Transverse colon (tissue), 4 donors: ENCODE data around the gene CATSPERD. TPM values are rescaled to one million over a fixed set of nuclear protein-coding genes. Genes with fewer than 3 reads are reported as not detected.

Experiments used
- DNase-seq: peaks from one replicate; pipeline ENCODE4 v3.0.0-alpha.2; 2019
- H3K27ac ChIP-seq, 4 donors: fragments of 200-600 bp; sonication (generic); 2 replicates each; pipeline ENCODE4 v1.5.1; 2016 to 2018; ENCODE audit warnings: inconsistent platforms in 4 of 4
- H3K27me3 ChIP-seq: fragments of 200-600 bp; sonication (generic); 2 replicates; pipeline ENCODE4 v1.5.1; 2017; ENCODE audit warnings: inconsistent platforms
- H3K36me3 ChIP-seq, 4 donors: fragments of 200-600 bp; sonication (generic); 2 replicates each; pipeline ENCODE4 v1.5.1; 2017 to 2019; ENCODE audit warnings: inconsistent platforms in 4 of 4
- H3K4me1 ChIP-seq, 4 donors: fragments of 200-600 bp; sonication (generic); 2 replicates each; pipeline ENCODE4 v1.5.1; 2017 to 2020; ENCODE audit warnings: inconsistent platforms in 4 of 4
- H3K4me3 ChIP-seq, 4 donors: fragments of 200-600 bp; sonication (generic); 1 replicate in 1 of 4; 2 replicates in 3 of 4; pipeline versions ENCODE4 v1.5.1 to v1.6.1; 2017 to 2019; ENCODE audit warnings: inconsistent platforms in 4 of 4
- H3K9me3 ChIP-seq, 2 donors: fragments of 200-600 bp; sonication (generic); 2 replicates each; pipeline ENCODE4 v1.5.1; 2017 to 2019; ENCODE audit warnings: inconsistent platforms in 2 of 2
- CTCF ChIP-seq, 5 experiments: fragments of 200-600 bp in 3 of 5; fragments of 450-650 bp in 2 of 5; sonication (generic) in 3 of 5; IDR thresholded peaks; 1 replicate in 2 of 5; 2 replicates in 3 of 5; pipeline ENCODE4 v1.5.1; 2016 to 2017; ENCODE audit warnings: antibody characterized with exemption in 5 of 5, inconsistent platforms in 3 of 5, mild to moderate bottlenecking in 2 of 5, moderate library complexity in 1 of 5
- EP300 ChIP-seq: sonication (generic); formaldehyde crosslinking; IDR thresholded peaks from one replicate; pipeline ENCODE4 v1.6.1; 2017; ENCODE audit warnings: antibody characterized with exemption, low read depth
- POLR2A ChIP-seq: fragments of 450-650 bp; IDR thresholded peaks from one replicate; pipeline ENCODE4 v1.6.1; 2016; ENCODE audit warnings: antibody characterized with exemption, mild to moderate bottlenecking, moderate library complexity
- POLR2AphosphoS5 ChIP-seq, 3 donors: sonication (generic); formaldehyde crosslinking; IDR thresholded peaks; one replicate each; pipeline ENCODE4 v1.6.1; 2016; ENCODE audit warnings: antibody characterized with exemption in 3 of 3
- WGBS, 2 donors: methylation state at CpG; one replicate each; pipeline ENCODE4 v1.1.5; 2018; ENCODE audit warnings: low coverage in 1 of 2; 5-methylcytosine and 5-hydroxymethylcytosine counted together
- in situ Hi-C, 4 donors: fragments of 200-750 bp; cut with MboI; loops; one replicate each; pipeline versions ENCODE4 v1.15.0 to v1.15.1; 2017; ENCODE audit warnings: low sequenced_read_pairs in 3 of 4, low pct_ligation_motif_present in 1 of 4, low pct_unique_long_range_greater_than_20kb in 1 of 4
- intact Hi-C: fragments of 100-400 bp; cut with DNase I; formaldehyde crosslinking; loops from one replicate; pipeline ENCODE4 v1.15.1; 2023; ENCODE audit warnings: low total_unique reads
- total RNA-seq, 4 donors: library from RNA; depleted of rRNA; stranded (reverse); fragments of >200 nt; gene quantifications; one replicate each; pipeline ENCODE4 v1.1.0, GENCODE V29; 2016

CATSPERD gene
- total RNA-seq, 4 donors from 2014 or later = not detected

- WGBS, 2 donors = 90 to 100% methylated on average over 1 to 16 of the region's 16 CpGs
- no peaks in the 10 kb centered on the region for H3K27me3 ChIP-seq
- DNase-seq = no peak
- in situ Hi-C loops = no loop called here
- no peaks in the 10 kb centered on the region for H3K9me3 ChIP-seq
- no peaks in the 10 kb centered on the region for H3K4me1 ChIP-seq
- intact Hi-C loops = no loop called here
- TF ChIP-seq POLR2AphosphoS5 (IDR thresholded peaks at IDR 0.05) (no peak), POLR2A (no peak), CTCF (IDR thresholded peaks at IDR 0.05) (no peak), EP300 (no peak)
- H3K36me3 ChIP-seq = peaks cover 0 to 32% (median 10%) of the 10 kb centered on the region in 4 donors
- H3K4me3 ChIP-seq = no peak overlapping the region
- H3K27ac ChIP-seq = no peak overlapping the region
Observed at GRCh38 chr19:5705552-5705951, 14.9 kb upstream of the CATSPERD start.

GRCh38 chr19:5706876-5707573 lies 13.4 kb upstream of the CATSPERD start:
- intact Hi-C loops = no loop called here
- WGBS, 2 donors = 92% methylated on average over 35 of the region's 35 CpGs; no CpG with 5 or more reads in 1 of the 2 donors
- DNase-seq = no peak
- TF ChIP-seq CTCF (IDR thresholded peaks at IDR 0.05) (no peak), POLR2A (no peak), EP300 (no peak), POLR2AphosphoS5 (IDR thresholded peaks at IDR 0.05) (no peak)
- no peak overlapping the region for H3K4me3 ChIP-seq
- in situ Hi-C loops = no loop called here
- H3K27ac ChIP-seq = no peak overlapping the region
- H3K27me3 ChIP-seq = no peaks in the 10 kb centered on the region
- no peaks in the 10 kb centered on the region for H3K4me1 ChIP-seq
- peaks cover 0 to 47% (median 17%) of the 10 kb centered on the region in 4 donors for H3K36me3 ChIP-seq
- H3K9me3 ChIP-seq = no peaks in the 10 kb centered on the region

GRCh38 chr19:5707576-5708575 lies 12.6 kb upstream of the CATSPERD start:
- H3K9me3 ChIP-seq = no peaks in the 10 kb centered on the region
- peaks cover 0 to 55% (median 22%) of the 10 kb centered on the region in 4 donors for H3K36me3 ChIP-seq
- no peak overlapping the region for H3K27ac ChIP-seq
- TF ChIP-seq POLR2AphosphoS5 (IDR thresholded peaks at IDR 0.05) = no peak
- no peak for TF ChIP-seq POLR2A
- TF ChIP-seq EP300 = no peak
- TF ChIP-seq CTCF (IDR thresholded peaks at IDR 0.05) = no peak
- H3K27me3 ChIP-seq = no peaks in the 10 kb centered on the region
- in situ Hi-C loops = no loop called here
- 80 to 89% methylated on average over 4 to 29 of the region's 37 CpGs for WGBS, 2 donors
- intact Hi-C loops = no loop called here
- DNase-seq = no peak
- no peaks in the 10 kb centered on the region for H3K4me1 ChIP-seq
- no peak overlapping the region for H3K4me3 ChIP-seq

- H3K4me1 ChIP-seq = no peaks in the 10 kb centered on the region
- 86% methylated on average over 8 of the region's 8 CpGs; no CpG with 5 or more reads in 1 of the 2 donors for WGBS, 2 donors
- H3K4me3 ChIP-seq = no peak overlapping the region
- no peak overlapping the region for H3K27ac ChIP-seq
- no peak for DNase-seq
- no peak for TF ChIP-seq EP300
- TF ChIP-seq POLR2A = no peak
- no peak for TF ChIP-seq CTCF (IDR thresholded peaks at IDR 0.05)
- no peak for TF ChIP-seq POLR2AphosphoS5 (IDR thresholded peaks at IDR 0.05)
- H3K27me3 ChIP-seq = no peaks in the 10 kb centered on the region
- in situ Hi-C loops (no loop called here), intact Hi-C loops (no loop called here)
- no peaks in the 10 kb centered on the region for H3K9me3 ChIP-seq
- H3K36me3 ChIP-seq = peaks cover 0 to 46% (median 20%) of the 10 kb centered on the region in 4 donors
Observed at GRCh38 chr19:5711025-5711424, 9.4 kb upstream of the CATSPERD start.
